Ramos (cell line): ENCODE measurements around the gene DISP1.

Experiments used
- in situ Hi-C: fragments of 300-500 bp; cut with MboI; formaldehyde crosslinking; loops from one replicate; pipeline ENCODE4 v1.14.3; 2022; ENCODE audit warnings: low sequenced_read_pairs; ENCODE audit not compliant: unreplicated experiment

DISP1 gene, protein sequence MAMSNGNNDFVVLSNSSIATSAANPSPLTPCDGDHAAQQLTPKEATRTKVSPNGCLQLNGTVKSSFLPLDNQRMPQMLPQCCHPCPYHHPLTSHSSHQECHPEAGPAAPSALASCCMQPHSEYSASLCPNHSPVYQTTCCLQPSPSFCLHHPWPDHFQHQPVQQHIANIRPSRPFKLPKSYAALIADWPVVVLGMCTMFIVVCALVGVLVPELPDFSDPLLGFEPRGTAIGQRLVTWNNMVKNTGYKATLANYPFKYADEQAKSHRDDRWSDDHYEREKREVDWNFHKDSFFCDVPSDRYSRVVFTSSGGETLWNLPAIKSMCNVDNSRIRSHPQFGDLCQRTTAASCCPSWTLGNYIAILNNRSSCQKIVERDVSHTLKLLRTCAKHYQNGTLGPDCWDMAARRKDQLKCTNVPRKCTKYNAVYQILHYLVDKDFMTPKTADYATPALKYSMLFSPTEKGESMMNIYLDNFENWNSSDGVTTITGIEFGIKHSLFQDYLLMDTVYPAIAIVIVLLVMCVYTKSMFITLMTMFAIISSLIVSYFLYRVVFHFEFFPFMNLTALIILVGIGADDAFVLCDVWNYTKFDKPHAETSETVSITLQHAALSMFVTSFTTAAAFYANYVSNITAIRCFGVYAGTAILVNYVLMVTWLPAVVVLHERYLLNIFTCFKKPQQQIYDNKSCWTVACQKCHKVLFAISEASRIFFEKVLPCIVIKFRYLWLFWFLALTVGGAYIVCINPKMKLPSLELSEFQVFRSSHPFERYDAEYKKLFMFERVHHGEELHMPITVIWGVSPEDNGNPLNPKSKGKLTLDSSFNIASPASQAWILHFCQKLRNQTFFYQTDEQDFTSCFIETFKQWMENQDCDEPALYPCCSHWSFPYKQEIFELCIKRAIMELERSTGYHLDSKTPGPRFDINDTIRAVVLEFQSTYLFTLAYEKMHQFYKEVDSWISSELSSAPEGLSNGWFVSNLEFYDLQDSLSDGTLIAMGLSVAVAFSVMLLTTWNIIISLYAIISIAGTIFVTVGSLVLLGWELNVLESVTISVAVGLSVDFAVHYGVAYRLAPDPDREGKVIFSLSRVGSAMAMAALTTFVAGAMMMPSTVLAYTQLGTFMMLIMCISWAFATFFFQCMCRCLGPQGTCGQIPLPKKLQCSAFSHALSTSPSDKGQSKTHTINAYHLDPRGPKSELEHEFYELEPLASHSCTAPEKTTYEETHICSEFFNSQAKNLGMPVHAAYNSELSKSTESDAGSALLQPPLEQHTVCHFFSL (N-terminal part only)

DNA sequence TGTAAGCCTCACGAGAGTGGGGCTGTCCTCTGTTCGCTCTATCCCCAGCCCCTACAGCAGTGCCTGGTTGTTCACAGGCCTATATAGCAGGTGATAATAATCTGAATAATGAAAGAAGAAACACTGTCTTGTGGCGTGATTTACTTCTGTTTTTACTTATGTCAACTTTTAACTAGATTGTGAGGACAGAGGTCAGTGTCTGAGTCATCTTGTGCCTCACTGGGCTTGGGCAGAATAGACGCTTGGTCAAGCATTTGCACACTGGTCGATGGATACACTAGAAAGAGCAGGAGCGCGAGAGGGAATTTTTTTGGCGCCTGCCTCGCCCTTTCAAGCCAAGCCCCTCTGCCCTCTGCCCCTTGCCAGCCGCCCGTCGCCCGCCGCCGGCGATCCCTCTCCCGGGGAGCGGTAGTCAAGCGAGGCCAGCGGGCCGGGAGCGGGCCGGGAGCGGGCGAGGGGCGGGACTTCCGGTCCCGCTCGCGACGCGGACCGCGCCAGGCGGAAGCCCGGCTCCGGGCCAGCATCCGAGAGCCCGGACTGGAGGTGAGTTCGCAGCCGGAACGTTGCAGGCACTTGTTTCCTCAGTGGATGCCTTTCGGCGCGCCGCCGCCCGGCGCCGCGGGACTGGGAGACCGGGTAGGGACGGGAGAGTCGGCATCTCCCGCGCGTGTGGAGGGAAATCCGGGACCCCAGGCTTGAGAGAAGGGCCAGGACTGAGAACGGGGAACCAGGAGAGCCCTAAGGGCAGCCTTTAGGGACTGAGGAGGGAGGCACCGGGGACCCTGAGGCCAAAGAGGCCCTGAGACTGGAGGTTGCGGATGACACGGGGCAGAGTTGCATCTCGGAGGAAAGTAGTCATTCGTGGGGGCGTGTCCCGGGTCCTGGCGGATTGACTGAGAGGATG, at the start of gene DISP1:
Gene DISP1, plus strand, starts transcription at position 504 of the 904 bp plus-strand sequence. CDS start 127,785 bp downstream, outside the sequence.
- in situ Hi-C loops: no loop called here

DNA sequence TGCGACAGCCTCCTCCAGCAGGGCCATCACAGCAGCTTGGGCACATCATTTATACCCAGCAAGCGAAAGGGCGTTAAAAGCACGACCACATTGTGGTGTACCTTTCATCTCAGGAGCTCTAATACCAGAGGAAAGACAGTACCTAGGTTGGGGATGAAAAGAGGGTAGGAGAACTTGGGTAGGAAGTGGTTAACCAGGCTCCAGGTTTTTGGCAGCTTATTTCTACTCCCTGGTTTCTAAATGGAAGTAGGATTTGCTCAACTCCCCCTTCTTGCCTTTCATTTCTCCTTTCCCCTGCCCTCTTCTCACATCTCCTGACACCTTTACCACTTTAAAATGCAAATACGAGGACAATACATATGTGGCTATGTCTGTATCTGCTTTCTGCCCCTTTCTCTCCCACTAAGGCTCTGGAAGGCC, 47.7 kb upstream of the DISP1 start:
- in situ Hi-C loops: no loop called here

DNA sequence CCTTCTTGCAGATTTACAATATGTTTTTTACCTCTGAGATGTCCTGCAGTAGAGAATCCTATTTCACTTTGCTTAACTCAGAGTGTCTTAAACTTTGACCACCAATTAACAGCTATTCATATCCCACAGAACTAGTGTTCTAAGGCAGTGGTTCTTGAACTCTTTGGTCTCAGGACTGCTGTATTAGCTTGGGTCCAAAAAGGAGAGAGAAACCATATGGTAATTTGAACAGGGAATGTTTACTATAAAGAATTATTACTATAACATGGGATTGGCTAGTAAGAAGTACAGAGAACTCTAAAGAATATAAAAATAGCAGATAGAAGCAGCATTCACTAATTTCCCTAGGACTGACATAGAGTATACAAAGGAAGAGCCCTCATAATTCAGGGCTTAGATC, 46.2 kb upstream of the DISP1 start:
- in situ Hi-C loops: no loop called here

DNA sequence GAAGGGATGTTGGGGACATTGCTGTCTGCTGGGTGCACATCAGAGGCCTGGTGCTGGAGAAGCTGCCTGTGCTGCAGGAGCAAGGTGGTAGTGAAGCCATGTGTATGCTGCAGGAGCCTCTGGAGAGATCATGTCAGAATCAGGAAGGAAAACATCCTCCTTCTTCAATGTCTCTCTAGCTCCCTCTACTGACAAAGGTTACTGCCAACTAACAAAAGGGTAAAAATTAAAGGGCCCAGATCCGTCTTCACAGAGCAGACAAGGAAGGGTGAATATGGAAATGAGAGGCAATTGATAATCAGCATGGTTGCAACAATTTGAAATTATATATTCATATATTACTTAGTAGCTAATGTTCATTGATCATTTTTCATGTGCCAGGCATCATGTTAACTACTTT, 45.7 kb upstream of the DISP1 start:
- in situ Hi-C loops: no loop called here

DNA sequence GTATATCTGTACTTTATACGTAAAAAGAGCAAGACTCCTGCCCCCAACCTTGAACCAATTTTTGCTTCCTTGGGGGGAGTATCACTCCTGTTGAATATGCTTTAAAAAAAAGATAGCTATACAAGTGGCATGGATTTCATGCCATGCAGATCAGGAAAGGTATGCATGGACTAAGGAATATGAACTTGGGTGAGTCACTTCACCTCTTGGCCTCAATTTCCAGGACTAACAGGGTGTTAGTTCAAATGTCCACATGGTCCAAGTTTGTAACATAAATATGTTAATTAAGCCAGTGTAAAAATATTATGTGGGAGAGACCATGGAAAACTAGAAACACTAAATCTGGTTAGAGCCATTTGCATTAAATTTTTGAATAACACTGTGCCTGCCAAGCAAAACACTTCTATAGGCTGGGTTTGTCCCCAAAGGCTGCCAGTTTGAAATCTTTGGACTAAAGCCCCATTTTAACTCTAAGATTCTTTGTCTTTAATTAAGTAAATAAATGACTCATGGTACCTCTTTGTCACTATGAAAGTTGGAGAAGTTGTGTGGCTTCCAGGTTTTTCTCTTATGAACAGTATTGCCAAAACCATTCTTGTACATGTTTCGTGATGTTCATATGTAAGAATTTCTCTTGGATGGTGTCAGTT, 44.7 kb upstream of the DISP1 start:
- in situ Hi-C loops: no loop called here

DNA sequence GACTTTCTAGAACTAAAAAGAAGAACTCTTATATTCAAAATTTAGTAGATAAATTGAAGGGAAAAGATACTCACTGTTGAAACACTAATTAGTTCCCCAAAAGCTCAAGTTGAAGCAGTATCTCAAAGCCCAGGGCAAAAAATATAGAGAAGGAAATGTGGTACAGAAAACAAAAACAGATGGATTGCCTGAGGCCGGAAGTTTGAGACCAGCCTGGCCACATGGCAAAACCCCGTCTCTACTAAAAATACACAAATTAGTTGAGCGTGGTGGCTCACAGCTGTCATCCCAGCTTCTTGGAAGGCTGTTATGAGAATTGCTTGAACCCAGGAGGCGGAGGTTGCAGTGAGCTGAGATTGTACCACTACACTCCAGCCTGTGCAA, 41.9 kb upstream of the DISP1 start:
- in situ Hi-C loops: no loop called here

DNA sequence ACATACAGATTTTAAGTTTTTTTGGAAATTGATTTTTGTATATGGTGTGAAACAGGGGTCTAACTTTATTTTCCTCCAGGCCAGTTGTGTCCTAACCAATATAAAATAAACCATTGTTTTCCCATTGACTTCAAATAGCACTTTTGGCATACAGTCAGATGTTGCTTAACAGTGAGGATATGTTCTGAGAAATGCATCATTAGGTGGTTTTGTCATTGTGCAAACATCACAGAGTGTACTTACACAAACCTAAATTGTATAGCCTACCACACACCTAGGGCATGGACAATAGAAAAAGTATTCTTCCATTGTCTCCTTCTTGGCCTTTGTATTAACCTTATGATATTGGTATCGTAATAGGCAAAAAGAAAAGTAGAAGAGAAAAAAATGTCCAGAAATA, 37.4 kb upstream of the DISP1 start:
- in situ Hi-C loops: loop anchor here (25.0 kb wide), 1 partner anchor 310 kb away; no protein-coding TSS in a partner anchor

DNA sequence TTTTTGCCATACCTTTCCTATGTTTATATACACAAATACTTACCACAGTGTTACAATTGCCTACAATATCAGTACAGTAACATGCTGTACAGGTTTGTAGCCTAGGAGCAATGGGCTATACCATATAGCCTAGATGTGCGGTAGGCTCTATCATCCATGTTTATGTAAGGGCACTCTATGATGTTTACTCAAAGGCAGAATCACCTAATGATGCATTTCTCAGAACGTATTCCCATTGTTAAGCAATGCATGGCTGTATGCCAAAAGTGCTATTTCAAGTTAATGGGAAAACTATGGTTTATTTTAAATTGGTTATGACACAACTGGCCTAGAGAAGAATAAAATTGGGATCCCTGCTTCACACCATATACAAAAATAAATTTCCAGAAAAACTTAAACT, 36.9 kb upstream of the DISP1 start:
- in situ Hi-C loops: loop anchor here (25.0 kb wide), 1 partner anchor 309 kb away; no protein-coding TSS in a partner anchor

DNA sequence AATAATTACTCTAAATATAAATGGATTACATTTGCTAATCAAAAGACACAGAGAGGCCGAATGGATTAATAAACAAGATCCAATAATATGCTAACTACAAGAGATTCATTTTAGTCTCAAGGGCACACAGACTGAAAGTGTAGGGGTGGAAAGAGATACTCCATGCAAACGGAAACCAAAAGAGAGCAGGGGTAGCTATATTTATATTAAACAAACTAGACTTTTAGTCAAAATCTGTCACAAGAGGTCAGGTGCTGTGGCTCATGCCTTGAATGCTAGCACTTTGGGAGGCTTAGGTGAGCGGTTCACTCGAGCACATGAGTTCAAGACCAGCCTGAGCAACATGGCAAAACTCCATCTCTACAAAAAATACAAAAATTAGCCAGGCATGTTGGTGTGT, 33.6 kb upstream of the DISP1 start:
- in situ Hi-C loops: loop anchor here (25.0 kb wide), 1 partner anchor 306 kb away; no protein-coding TSS in a partner anchor

DNA sequence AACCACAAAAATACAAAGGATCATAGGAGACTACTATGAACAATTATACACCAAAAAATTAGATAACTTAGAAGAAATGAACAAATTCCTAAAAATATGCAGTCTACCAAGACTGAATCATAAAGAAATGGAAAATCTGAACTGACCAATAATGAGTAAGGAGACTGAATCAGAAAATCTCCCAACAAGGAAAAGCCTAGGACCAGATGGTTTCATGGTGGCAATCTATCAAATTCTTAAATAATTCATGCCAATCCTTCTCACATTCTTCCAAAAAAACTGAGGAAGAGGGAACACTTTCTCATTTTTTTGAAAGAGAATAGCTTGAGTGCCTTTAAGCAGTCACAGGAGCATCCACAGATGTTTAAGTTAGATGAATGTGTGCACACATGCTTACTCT, 31.8 kb upstream of the DISP1 start:
- in situ Hi-C loops: loop anchor here (25.0 kb wide), 1 partner anchor 304 kb away; no protein-coding TSS in a partner anchor

DNA sequence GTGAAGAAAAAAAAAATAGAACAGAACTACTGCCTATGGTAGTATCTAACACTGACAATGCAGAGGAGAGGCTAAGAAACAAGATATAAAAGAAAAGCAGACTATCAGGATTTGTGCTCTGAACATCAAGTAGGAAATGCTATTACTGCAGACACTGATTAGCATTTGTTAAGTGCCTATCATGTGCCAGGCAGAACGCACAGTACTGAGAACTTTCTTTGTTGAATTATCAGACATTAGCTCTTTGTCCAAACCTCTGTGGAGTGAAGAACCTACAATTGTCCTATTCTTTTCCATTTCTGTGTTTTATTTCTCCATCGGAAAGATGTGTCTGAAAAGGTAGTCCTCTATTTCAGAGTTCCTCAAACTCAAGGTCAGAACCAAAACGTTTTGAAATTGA, 30.5 kb upstream of the DISP1 start:
- in situ Hi-C loops: loop anchor here (25.0 kb wide), 1 partner anchor 303 kb away; no protein-coding TSS in a partner anchor

DNA sequence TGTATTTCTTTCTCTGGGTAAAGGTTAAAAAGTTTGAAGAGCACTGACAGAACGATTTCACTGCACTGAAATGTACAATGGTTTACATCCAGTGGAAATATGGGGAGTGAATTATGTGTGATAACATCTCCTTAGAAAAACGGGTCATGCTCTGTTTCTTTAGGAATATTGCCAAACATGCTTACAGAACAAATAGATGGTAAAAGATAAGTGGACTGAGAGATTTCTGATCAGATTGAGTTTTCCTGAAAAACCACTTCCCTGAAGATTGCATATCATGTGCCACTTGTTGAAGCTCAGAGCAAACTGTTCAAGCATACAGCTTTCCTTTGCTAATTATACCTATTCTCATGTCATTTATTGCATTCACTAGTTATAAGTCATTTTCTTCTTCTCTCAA, 29.9 kb upstream of the DISP1 start:
- in situ Hi-C loops: loop anchor here (25.0 kb wide), 1 partner anchor 302 kb away; no protein-coding TSS in a partner anchor

DNA sequence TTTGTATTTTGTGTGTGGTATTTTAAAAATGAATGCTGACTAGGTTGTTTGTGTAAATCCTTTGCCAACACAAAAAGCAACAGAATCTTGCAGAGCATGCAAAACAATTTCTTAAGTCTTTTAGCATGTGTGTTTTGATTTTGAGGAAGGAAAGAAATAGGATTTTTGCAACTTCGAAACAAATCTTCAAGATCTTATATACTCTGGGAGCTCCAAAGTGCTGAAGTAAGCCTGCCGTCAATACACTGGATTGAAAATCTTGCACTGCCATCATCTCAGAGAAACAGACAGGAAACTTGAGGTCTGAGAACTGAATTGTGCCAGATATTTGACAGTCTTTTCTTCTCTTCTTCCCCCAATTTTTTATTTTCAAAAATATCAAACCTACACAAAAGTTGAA, 29.3 kb upstream of the DISP1 start:
- in situ Hi-C loops: loop anchor here (25.0 kb wide), 1 partner anchor 302 kb away; no protein-coding TSS in a partner anchor

DNA sequence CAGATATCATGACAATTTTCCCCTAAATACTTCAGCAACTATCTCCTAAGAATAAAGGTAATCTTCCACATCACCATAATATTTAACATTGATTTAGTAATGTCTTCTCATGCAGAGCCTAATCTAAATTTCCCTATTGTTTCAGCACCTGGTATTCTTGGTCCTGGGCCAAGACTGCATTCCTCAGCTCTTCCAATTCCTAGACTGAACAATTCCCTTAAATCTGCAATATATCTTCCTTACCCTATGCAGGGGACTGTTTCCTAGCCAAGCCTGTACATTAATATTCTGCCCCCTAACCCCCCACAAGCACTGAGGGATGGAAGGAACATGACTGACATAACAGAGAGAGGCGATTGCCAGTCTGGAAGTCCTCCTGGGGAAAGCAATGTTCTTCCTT, 28.7 kb upstream of the DISP1 start:
- in situ Hi-C loops: loop anchor here (25.0 kb wide), 1 partner anchor 301 kb away; no protein-coding TSS in a partner anchor

DNA sequence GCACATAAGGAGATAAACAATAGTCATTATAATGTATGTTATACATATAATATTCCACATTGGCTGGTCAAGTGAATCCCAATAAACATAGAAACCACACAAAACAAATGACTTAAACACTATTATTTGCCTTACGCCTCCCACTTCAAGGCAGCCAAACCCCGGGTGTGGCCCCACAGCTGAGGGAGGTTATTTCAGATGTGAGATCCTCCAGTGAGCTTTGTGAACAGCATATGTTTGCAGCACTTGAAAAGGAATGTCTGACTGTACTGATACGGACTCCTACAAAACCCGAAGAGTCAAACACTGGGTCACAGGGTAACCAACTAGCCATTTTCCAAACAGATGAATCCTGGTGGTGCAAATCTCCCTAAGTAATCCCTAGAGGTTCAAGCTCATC, 27.1 kb upstream of the DISP1 start:
- in situ Hi-C loops: loop anchor here (25.0 kb wide), 1 partner anchor 300 kb away; no protein-coding TSS in a partner anchor

DNA sequence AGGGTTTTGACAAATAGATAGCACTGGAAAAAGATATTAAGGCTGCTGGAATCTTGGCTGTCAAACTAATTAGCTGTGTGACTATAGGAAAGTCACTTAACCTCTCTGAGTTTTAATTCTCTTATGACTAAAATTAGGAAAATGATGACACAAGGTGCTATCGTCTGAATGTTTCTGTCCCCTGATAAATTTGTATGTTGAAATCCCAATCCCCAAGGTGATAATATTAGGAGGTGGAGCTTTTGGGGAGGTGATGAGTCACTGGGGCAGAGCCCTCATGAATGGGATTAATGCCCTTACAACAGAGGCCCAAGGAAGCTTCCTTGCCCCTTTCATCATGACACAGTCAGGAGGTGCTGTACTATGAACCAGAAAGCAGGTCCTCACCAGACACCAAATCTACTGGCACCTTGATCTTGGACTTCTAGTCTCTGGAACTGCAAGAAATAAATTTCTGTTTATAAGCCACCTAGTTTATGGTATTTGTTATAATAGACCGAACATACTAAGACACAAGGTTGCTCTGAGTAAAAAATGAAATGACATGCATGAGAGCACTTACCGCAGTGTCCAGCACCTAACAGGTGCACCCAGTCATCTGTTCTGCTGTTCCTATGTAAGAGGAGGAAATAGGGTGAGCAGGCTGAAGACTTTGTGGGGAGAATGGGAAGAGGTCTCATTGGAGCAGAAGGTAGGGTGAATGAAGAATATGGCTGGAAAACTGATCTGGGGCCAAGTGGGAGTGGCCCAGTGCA, 26.3 kb upstream of the DISP1 start:
- in situ Hi-C loops: loop anchor here (25.0 kb wide), 1 partner anchor 299 kb away; no protein-coding TSS in a partner anchor

DNA sequence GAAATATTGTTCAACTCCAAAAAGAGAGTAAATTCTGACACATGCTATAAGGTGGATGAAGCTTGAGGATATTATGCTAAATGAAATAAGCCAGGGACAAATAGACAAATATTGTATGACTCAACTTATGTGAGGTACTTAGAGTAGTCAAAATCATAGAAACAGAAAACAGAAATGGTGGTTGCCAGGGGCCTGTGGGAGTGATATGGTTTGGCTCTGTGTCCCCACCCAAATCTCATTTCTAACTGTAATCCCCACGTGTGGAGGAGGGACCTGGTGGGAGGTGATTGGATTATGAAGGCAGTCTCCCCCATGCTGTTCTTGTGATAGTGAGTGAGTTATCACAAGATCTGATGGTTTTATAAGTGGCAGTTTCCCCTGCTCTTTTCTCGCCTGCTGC, 24.7 kb upstream of the DISP1 start:
- in situ Hi-C loops: loop anchor here (25.0 kb wide), 1 partner anchor 297 kb away; no protein-coding TSS in a partner anchor
